ENCODE results near the gene NSL1. TPM values are rescaled to one million over a fixed set of nuclear protein-coding genes. Genes with fewer than 3 reads are reported as not detected.

Gene NSL1
- total and polyA plus RNA-seq, 11 donors, result 9.8 to 38.0 (median 24.9) TPM

GRCh38 chr1:212702672-212703071, 88.9 kb downstream of the NSL1 start:
- peaks cover 0 to 7% (median 0%) of the 10 kb centered on the region in 9 donors for H3K27me3 ChIP-seq
- H3K4me3 ChIP-seq, result no peak overlapping the region
- intact Hi-C loops (cut with DNase I), result loop anchor here in 2 of 10 donors (5.0 kb wide), 1 partner anchor 35 kb away; no protein-coding TSS in a partner anchor
- H3K36me3 ChIP-seq, result no peaks in the 10 kb centered on the region
- no peak overlapping the region for H3K27ac ChIP-seq
- ATAC-seq (no peak), DNase-seq (no peak)
- TF ChIP-seq POLR2A (IDR thresholded peaks at IDR 0.05), result no peak
- TF ChIP-seq, protein P1, sequence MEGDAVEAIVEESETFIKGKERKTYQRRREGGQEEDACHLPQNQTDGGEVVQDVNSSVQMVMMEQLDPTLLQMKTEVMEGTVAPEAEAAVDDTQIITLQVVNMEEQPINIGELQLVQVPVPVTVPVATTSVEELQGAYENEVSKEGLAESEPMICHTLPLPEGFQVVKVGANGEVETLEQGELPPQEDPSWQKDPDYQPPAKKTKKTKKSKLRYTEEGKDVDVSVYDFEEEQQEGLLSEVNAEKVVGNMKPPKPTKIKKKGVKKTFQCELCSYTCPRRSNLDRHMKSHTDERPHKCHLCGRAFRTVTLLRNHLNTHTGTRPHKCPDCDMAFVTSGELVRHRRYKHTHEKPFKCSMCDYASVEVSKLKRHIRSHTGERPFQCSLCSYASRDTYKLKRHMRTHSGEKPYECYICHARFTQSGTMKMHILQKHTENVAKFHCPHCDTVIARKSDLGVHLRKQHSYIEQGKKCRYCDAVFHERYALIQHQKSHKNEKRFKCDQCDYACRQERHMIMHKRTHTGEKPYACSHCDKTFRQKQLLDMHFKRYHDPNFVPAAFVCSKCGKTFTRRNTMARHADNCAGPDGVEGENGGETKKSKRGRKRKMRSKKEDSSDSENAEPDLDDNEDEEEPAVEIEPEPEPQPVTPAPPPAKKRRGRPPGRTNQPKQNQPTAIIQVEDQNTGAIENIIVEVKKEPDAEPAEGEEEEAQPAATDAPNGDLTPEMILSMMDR (IDR thresholded peaks at IDR 0.05), result no peak
- no peaks in the 10 kb centered on the region for H3K9me3 ChIP-seq
- H3K4me1 ChIP-seq, result peaks cover 0 to 31% (median 15%) of the 10 kb centered on the region in 12 donors
- 67 to 77% (median 71%) methylated on average over 1 of the region's 1 CpG for WGBS, 4 donors

DNA sequence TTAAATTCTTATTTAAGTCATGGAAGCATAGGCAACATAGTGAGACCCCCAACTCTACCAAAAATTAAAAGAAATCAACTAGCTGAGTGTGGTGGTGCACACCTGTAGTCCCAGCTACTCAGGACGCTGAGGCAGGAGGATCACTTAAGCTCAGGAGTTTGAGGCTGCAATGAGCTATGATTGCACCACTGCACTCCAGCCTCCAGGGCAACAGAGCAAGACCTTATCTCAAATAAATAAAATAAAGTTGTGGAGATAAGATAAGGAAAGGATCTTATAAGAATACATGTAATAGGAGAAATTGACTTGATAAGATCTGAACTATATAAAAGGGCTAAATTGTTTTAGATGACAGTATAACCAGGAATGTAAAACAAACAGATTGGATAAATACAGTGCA, 89.7 kb downstream of the NSL1 start:
- Histone ChIP-seq H3K36me3 (no peaks in the 10 kb centered on the region), H3K9me3 (no peaks in the 10 kb centered on the region), H3K27me3 (peaks cover 0 to 14% (median under 1%) of the 10 kb centered on the region in 9 donors), H3K4me3 (no peak overlapping the region), H3K27ac (no peak overlapping the region), H3K4me1 (peaks cover 0 to 31% (median 15%) of the 10 kb centered on the region in 12 donors)
- intact Hi-C loops (cut with DNase I), result loop anchor here in 2 of 10 donors (5.0 kb wide), 1 partner anchor 35 kb away; no protein-coding TSS in a partner anchor
- ATAC-seq, result no peak
- no peak for DNase-seq
- 68 to 94% (median 79%) methylated on average over 1 of the region's 1 CpG for WGBS, 4 donors
- no peak for TF ChIP-seq POLR2A (IDR thresholded peaks at IDR 0.05)
- TF ChIP-seq, protein P1 (IDR thresholded peaks at IDR 0.05), result no peak

DNA sequence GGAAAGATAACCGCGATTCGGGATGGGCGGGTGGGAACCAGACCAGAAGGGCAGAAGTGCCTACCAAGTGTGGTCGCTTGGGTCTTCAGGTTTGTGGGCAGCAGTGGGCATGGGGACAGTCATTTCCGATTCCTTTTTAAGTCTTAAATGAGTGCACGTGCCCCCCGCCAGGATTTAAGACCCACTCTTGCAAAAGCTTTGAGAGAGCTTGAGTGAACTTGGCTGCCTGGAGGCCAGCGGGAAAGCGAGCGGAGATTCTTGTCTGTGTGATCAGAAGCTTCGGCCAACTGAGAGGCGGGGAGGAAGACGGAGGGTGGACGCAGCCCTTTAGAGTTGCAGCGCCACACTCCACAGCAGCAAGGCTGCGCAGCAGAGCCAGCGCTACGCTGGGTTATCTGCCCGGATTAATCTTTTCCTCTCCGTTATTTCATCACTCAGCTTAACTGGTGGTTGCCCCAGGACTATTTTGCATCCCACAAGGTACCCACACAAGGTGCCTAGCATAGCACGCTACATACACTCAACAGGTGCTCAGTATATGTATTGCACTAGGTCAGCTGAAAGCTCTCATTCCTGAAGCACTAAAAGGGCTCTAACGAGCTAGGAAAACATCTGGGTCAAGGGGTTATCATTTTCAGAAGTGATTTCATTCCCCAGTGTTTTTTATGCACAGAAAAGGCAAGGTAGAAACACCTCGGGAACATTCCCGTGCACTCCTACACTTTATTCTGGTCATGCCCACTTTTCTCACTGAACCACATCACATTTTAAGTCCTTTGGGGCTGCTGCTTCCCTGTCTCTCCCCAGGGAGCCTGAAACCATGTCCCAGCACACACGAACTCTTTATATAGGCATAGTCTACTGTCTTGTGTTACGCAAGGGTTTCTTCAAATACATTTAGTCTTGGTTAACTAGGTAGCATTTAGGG, 90.4 kb downstream of the NSL1 start:
- TF ChIP-seq, protein P1 (IDR thresholded peaks at IDR 0.05), result peak in 2 of 12 donors; percentile 15 to 28
- TF ChIP-seq POLR2A (IDR thresholded peaks at IDR 0.05), result no peak
- intact Hi-C loops (cut with DNase I), result loop anchor here in 2 of 10 donors (5.0 kb wide), 1 partner anchor 34 kb away; no protein-coding TSS in a partner anchor
- 7 to 10% (median 9%) methylated on average over 23 to 27 of the region's 27 CpGs for WGBS, 4 donors
- DNase-seq, result peak; percentile 41 to 72 (median 55)
- Histone ChIP-seq H3K36me3 (no peaks in the 10 kb centered on the region), H3K27ac (peak overlapping the region in 10 of 12 donors; percentile 54 to 81 (median 71)), H3K27me3 (peaks cover 0 to 22% (median 3%) of the 10 kb centered on the region in 9 donors), H3K4me1 (peaks cover 0 to 31% (median 15%) of the 10 kb centered on the region in 12 donors), H3K4me3 (peak overlapping the region; percentile 32 to 71 (median 62)), H3K9me3 (no peaks in the 10 kb centered on the region)
- peak; percentile 60 to 76 (median 73) for ATAC-seq

All from heart left ventricle (tissue), 16 donors.